ENCODE results near the gene DOP1B.

The DOP1B gene

DNA sequence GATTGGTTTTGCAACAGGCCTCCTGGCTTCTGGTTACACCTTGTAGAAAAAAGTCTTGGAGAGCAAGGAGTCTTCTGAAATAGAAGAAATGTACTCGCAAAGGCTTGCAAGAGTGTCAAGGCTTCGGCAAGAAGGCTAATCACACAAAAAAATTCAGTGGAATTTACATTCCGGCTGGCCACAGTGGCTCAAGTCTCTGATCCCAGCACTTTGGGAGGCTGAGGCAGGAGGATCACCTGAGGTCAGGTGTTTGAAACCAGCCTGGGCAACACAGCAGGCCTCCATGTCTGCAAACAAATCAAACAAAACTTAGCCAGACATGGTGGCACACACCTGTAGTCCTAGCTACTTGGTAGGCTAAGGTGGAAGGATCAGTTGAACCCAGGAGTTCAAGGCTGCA lies 7.7 kb upstream of the DOP1B start:
- Histone ChIP-seq H3K36me3 (ENCODE audit: insufficient read depth, low read length) (no peaks in the 10 kb centered on the region), H3K4me2 (ENCODE audit: low read depth, low read length, poor library complexity, severe bottlenecking) (no peak overlapping the region), H3F3A (ENCODE audit: low read depth) (no peaks in the 10 kb centered on the region), H3K27me3 (ENCODE audit: insufficient read depth, low read length, poor library complexity, severe bottlenecking) (no peaks in the 10 kb centered on the region), H3K4me1 (ENCODE audit: insufficient read depth, low read length, poor library complexity, severe bottlenecking) (peaks cover 14% of the 10 kb centered on the region), H3K4me3 (ENCODE audit: low read length, poor library complexity, severe bottlenecking) (no peak overlapping the region), H3K9me2 (replicated peaks; ENCODE audit: low read depth, low read length) (no peaks in the 10 kb centered on the region), H3K9me3 (ENCODE audit: insufficient read depth, low read depth, low read length) (no peaks in the 10 kb centered on the region), H3K9ac (ENCODE audit: low read depth, low read length, poor library complexity, severe bottlenecking) (no peak overlapping the region), H4K20me1 (ENCODE audit: insufficient read depth, low read length, poor library complexity, severe bottlenecking) (no peaks in the 10 kb centered on the region), H3K79me2 (ENCODE audit: insufficient read depth, low read length) (no peaks in the 10 kb centered on the region), H2AFZ (ENCODE audit: low read length) (no peak overlapping the region)
- no peak for TF ChIP-seq EZH2phosphoT487 (IDR thresholded peaks at IDR 0.05; ENCODE audit: borderline replicate concordance)

DNA sequence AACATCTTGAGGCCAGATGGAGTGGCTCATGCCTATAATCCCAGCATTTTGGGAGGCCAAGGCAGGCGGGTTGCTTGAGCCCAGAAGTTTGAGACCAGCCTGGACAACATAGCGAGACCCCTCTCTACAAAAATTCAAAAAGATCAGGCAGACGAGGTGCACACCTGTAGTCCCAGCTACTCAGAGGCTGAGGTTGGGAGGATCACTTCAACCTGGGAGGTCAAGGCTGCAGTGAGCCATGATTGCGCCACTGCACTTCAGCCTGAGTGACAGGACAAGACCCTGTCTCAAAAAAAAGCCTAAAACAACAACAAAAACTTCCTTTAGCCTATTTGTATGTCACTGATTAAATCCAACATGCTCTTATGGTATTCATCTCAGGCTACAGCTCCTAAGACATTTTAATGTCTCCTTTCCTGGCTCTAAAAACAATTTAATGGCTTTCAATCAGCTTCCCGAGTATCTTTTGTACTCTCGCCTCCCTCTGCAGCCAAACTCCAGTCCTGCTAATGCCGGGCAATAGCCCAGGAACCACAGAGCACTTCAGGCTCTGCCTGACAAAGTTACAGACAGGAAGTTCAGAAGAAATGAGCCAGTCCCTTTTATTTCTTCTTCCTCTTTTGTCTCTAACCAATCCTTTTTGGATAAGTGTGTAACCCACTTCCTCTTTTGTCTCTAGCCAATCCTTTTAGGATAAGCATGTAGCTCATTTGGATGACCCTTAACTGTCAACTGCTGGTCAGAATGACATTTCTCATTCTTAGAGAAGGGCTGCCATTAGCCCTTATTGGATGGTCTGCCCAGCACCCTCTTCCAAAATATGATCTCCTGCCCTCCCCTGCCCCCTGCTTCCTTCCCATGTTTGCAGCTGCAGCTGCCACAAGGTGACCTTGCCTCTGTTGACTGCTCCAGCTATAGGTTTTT lies 6.6 kb upstream of the DOP1B start:
- H3K27me3 ChIP-seq (ENCODE audit: insufficient read depth, low read length, poor library complexity, severe bottlenecking), result no peaks in the 10 kb centered on the region
- peak overlapping the region; percentile 93 for H2AFZ ChIP-seq (ENCODE audit: low read length)
- no peaks in the 10 kb centered on the region for H4K20me1 ChIP-seq (ENCODE audit: insufficient read depth, low read length, poor library complexity, severe bottlenecking)
- H3K9me3 ChIP-seq (ENCODE audit: insufficient read depth, low read depth, low read length), result no peaks in the 10 kb centered on the region
- TF ChIP-seq, protein P1, sequence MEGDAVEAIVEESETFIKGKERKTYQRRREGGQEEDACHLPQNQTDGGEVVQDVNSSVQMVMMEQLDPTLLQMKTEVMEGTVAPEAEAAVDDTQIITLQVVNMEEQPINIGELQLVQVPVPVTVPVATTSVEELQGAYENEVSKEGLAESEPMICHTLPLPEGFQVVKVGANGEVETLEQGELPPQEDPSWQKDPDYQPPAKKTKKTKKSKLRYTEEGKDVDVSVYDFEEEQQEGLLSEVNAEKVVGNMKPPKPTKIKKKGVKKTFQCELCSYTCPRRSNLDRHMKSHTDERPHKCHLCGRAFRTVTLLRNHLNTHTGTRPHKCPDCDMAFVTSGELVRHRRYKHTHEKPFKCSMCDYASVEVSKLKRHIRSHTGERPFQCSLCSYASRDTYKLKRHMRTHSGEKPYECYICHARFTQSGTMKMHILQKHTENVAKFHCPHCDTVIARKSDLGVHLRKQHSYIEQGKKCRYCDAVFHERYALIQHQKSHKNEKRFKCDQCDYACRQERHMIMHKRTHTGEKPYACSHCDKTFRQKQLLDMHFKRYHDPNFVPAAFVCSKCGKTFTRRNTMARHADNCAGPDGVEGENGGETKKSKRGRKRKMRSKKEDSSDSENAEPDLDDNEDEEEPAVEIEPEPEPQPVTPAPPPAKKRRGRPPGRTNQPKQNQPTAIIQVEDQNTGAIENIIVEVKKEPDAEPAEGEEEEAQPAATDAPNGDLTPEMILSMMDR (conservative IDR thresholded peaks at IDR 0.05; ENCODE audit: low read length), result no peak
- TF ChIP-seq EZH2phosphoT487 (IDR thresholded peaks at IDR 0.05; ENCODE audit: borderline replicate concordance), result no peak
- peaks cover 14% of the 10 kb centered on the region for H3K4me1 ChIP-seq (ENCODE audit: insufficient read depth, low read length, poor library complexity, severe bottlenecking)
- peak overlapping the region; percentile 74 for H3K4me2 ChIP-seq (ENCODE audit: low read depth, low read length, poor library complexity, severe bottlenecking)
- H3K79me2 ChIP-seq (ENCODE audit: insufficient read depth, low read length), result no peaks in the 10 kb centered on the region
- H3K4me3 ChIP-seq (ENCODE audit: low read length, poor library complexity, severe bottlenecking), result peak overlapping the region; percentile 39
- H3K36me3 ChIP-seq (ENCODE audit: insufficient read depth, low read length), result no peaks in the 10 kb centered on the region
- no peaks in the 10 kb centered on the region for H3F3A ChIP-seq (ENCODE audit: low read depth)
- peak overlapping the region; percentile 62 for H3K9ac ChIP-seq (ENCODE audit: low read depth, low read length, poor library complexity, severe bottlenecking)
- H3K9me2 ChIP-seq (replicated peaks; ENCODE audit: low read depth, low read length), result no peaks in the 10 kb centered on the region

GRCh38 chr21:36155603-36156338 lies 853 bp upstream of the DOP1B start:
- Histone ChIP-seq H2AFZ (ENCODE audit: low read length) (0 out of 2 replicates have a peak overlapping the region, but pooled peaks have one; percentile 28), H3K36me3 (ENCODE audit: insufficient read depth, low read length) (no peaks in the 10 kb centered on the region), H3K9me2 (replicated peaks; ENCODE audit: low read depth, low read length) (no peaks in the 10 kb centered on the region), H3K4me3 (ENCODE audit: low read length, poor library complexity, severe bottlenecking) (peak overlapping the region; percentile 65), H3K4me1 (ENCODE audit: insufficient read depth, low read length, poor library complexity, severe bottlenecking) (peaks cover 11% of the 10 kb centered on the region), H3K9ac (ENCODE audit: low read depth, low read length, poor library complexity, severe bottlenecking) (no peak overlapping the region), H3F3A (ENCODE audit: low read depth) (no peaks in the 10 kb centered on the region), H3K9me3 (ENCODE audit: insufficient read depth, low read depth, low read length) (no peaks in the 10 kb centered on the region), H3K27me3 (ENCODE audit: insufficient read depth, low read length, poor library complexity, severe bottlenecking) (no peaks in the 10 kb centered on the region), H3K4me2 (ENCODE audit: low read depth, low read length, poor library complexity, severe bottlenecking) (peak overlapping the region; percentile 72), H3K79me2 (ENCODE audit: insufficient read depth, low read length) (peaks cover 12% of the 10 kb centered on the region; the same call in 1 of the 2 replicates), H4K20me1 (ENCODE audit: insufficient read depth, low read length, poor library complexity, severe bottlenecking) (no peaks in the 10 kb centered on the region)
- no peak for TF ChIP-seq EZH2phosphoT487 (IDR thresholded peaks at IDR 0.05; ENCODE audit: borderline replicate concordance)
- TF ChIP-seq, protein P1 (conservative IDR thresholded peaks at IDR 0.05; ENCODE audit: low read length), result no peak

All from Loucy (cell line).